Stimulated activated memory B cell treated with anti-CD40 and anti-IgM and Interleukin-4, amounts not matched to agents 10 μg/mL and 1 μg/mL and 100 μg/mL, for 72 hours (primary cell): ENCODE measurements around the gene TICAM2.
A peak's percentile ranks its signal among the peaks of the same experiment; 100 is the strongest.

Source experiments
- ATAC-seq: fragments of 150-1000 bp; cut with Tn5 transposase; 2 replicates; pipeline ENCODE4 v1.10.0; 2021
- H3K27ac Mint-ChIP-seq: one replicate; pipeline ENCODE4 v1.8.0; 2022; ENCODE audit warnings: mild to moderate bottlenecking, mixed read lengths
- H3K27me3 Mint-ChIP-seq: one replicate; pipeline ENCODE4 v1.8.0; 2022; ENCODE audit warnings: mixed read lengths
- H3K36me3 Mint-ChIP-seq: one replicate; pipeline ENCODE4 v1.8.0; 2022; ENCODE audit warnings: mixed read lengths
- H3K4me1 Mint-ChIP-seq: one replicate; pipeline ENCODE4 v1.8.0; 2022; ENCODE audit warnings: mixed read lengths
- H3K4me3 Mint-ChIP-seq: one replicate; pipeline ENCODE4 v1.8.0; 2022; ENCODE audit warnings: mild to moderate bottlenecking, moderate library complexity, mixed read lengths
- H3K9me3 Mint-ChIP-seq: one replicate; pipeline ENCODE4 v1.8.0; 2022; ENCODE audit warnings: mixed read lengths

The TICAM2 gene

DNA sequence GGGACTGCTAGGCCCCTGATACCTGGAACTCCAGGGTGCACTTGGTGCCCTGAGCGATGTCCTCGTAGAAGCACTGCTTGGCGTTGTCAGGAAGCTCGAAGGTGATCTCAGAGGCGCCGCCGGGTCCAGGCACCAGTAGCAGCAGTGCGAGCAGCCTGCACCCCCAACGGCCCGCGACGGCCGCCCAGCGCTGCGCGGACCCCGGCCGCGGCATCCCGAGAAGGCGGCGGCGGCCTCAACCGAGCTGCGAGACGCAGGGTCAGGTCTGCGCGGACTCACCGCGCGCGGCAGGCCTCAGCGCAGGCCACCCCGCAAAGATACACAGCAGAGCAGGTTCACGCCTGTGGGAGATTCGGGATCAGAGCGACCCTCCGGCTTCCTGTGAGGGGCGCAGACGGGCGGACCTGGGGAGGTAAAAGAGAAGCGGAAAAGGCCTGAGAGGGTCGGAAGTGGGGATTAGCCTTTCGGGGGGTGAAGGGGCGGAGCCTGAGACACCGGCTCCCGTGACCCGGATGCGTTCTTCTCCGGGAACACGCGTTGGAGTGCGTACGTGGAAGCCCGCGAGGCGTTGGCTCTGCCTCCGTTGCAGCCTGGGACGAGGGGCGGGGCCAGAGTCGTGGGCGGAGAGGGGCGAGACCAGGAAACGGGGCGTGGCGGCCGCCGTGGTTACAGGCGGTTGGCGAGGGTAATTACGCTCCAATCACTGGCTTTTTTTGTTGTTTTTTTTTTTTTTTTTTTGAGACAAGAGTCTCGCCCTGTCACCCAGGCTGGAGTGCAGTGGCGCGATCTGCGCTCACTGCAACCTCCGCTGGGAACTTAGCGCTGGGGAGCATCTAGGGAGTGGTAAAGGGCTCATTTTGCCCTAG lies 23.5 kb upstream of the TICAM2 start, which contains the start of gene TMED7:
TSS of gene TMED7 (minus strand) at position 458 of the 866 bp plus-strand sequence. CDS start at position 214, 244 bp downstream.
- no peaks in the 10 kb centered on the region for H3K27me3 Mint-ChIP-seq
- ATAC-seq = peak; percentile 98
- peaks cover 5% of the 10 kb centered on the region for H3K4me1 Mint-ChIP-seq
- no peak within 1 kb of the TSS for H3K4me3 Mint-ChIP-seq
- H3K36me3 Mint-ChIP-seq = peaks cover 10% of the 10 kb centered on the region
- H3K27ac Mint-ChIP-seq = no peak within 1 kb of the TSS
- H3K9me3 Mint-ChIP-seq = no peaks in the 10 kb centered on the region

DNA sequence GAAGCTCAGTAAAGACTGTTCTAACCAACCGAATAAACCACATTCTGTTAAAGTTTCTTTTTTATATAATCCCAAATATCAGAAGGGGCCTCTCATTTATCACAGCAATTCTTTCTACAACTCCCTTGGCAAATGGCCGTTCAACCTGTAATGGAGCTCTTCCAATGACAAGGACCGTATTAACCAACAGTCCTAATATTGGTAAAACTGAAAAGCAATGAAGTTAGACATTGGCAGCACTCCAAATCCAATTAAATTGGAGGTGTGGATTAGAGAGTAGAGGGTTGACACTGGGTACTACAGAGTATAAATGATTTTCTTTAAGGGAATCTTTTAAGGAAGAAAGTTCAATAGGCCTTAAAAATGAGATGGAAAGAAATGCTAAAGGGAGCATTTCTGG lies 22.7 kb upstream of the TICAM2 start:
- H3K27ac Mint-ChIP-seq = no peak overlapping the region
- H3K9me3 Mint-ChIP-seq = no peaks in the 10 kb centered on the region
- H3K36me3 Mint-ChIP-seq = peaks cover 13% of the 10 kb centered on the region
- H3K4me3 Mint-ChIP-seq = no peak overlapping the region
- ATAC-seq = no peak
- peaks cover 5% of the 10 kb centered on the region for H3K4me1 Mint-ChIP-seq
- H3K27me3 Mint-ChIP-seq = no peaks in the 10 kb centered on the region

DNA sequence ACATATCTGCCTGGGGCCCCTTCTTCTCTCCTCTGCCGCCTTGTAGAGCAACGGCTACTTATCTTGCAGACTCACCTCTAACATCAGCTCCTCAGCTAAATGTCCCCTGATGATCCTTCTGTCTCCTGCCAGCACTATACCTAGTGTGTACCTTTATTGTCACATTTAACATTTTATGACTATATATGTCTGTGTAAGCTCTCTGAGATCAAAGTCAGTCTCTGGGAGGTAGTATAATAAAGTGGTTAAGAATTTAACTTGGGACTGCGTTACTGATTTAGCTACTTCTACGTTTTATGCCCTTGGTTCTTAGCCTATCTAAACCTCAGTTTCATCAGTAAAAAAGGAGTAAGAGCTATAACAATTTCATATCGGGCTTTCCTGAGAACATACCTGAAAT lies 21.4 kb upstream of the TICAM2 start:
- no peak overlapping the region for H3K27ac Mint-ChIP-seq

GRCh38 chr5:115621365-115621900 lies 19.2 kb upstream of the TICAM2 start:
- H3K27ac Mint-ChIP-seq = no peak overlapping the region

More for the DNA sequence above, 21.4 kb upstream of the TICAM2 start:
- Mint-ChIP-seq H3K27me3 (no peaks in the 10 kb centered on the region), H3K9me3 (no peaks in the 10 kb centered on the region), H3K36me3 (peaks cover 17% of the 10 kb centered on the region), H3K4me3 (no peak overlapping the region), H3K4me1 (peaks cover 5% of the 10 kb centered on the region)
- no peak for ATAC-seq

DNA sequence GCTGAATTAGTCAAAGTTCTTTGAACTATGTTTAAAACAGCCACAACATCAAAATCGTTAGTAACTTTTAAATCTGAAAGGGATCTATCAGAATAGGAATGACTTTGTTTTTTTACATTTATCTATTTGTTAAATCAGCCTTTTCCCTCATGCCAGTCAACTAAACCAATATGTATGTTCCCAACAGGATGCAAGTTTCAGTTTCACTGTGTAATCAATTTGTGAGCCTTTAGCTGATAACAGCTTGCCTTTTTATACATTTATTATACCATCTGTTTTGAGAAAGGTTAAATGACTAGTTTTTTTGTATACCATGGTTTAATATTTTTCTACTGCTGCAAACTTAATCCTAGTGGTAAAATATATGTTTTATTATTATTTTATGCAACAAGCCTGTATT lies 14.6 kb upstream of the TICAM2 start:
- no peak for ATAC-seq
- Mint-ChIP-seq H3K27ac (no peak overlapping the region), H3K4me1 (peaks cover 10% of the 10 kb centered on the region), H3K27me3 (no peaks in the 10 kb centered on the region), H3K9me3 (no peaks in the 10 kb centered on the region), H3K4me3 (no peak overlapping the region), H3K36me3 (peaks cover 30% of the 10 kb centered on the region)

More at GRCh38 chr5:115621365-115621900, 19.2 kb upstream of the TICAM2 start:
- Mint-ChIP-seq H3K36me3 (peaks cover 25% of the 10 kb centered on the region), H3K4me1 (peaks cover 9% of the 10 kb centered on the region), H3K4me3 (no peak overlapping the region), H3K27me3 (no peaks in the 10 kb centered on the region), H3K9me3 (no peaks in the 10 kb centered on the region)
- no peak for ATAC-seq

GRCh38 chr5:115616472-115616871 lies 14.2 kb upstream of the TICAM2 start:
- no peak overlapping the region for H3K27ac Mint-ChIP-seq
- peaks cover 30% of the 10 kb centered on the region for H3K36me3 Mint-ChIP-seq
- no peak for ATAC-seq
- peaks cover 14% of the 10 kb centered on the region for H3K4me1 Mint-ChIP-seq
- no peak overlapping the region for H3K4me3 Mint-ChIP-seq
- H3K9me3 Mint-ChIP-seq = no peaks in the 10 kb centered on the region
- H3K27me3 Mint-ChIP-seq = no peaks in the 10 kb centered on the region

DNA sequence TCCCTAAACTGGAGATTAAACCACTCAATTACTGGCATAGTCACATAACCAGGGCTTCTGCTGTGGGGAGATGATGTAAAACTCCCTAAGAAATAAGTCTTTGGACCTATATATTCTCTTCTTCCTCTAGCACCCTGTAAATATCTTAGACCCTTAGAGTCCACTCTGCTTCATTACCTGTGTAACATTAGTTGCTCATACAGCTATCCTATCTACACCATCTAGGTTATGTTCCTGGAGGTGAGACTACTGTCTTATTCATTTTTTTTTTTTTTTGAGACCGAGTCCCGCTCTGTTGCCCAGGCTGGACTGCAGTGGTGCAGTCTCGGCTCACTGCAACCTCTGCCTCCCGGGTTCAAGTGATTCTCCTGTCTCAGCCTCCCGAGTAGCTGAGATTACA lies 9.6 kb upstream of the TICAM2 start:
- peaks cover 30% of the 10 kb centered on the region for H3K4me1 Mint-ChIP-seq
- no peak overlapping the region for H3K4me3 Mint-ChIP-seq
- no peaks in the 10 kb centered on the region for H3K27me3 Mint-ChIP-seq
- H3K27ac Mint-ChIP-seq = peak overlapping the region; percentile 12
- H3K9me3 Mint-ChIP-seq = no peaks in the 10 kb centered on the region
- H3K36me3 Mint-ChIP-seq = peaks cover 24% of the 10 kb centered on the region
- ATAC-seq = no peak

GRCh38 chr5:115607935-115608334 lies 5.7 kb upstream of the TICAM2 start:
- Mint-ChIP-seq H3K4me1 (peaks cover 60% of the 10 kb centered on the region), H3K27me3 (no peaks in the 10 kb centered on the region), H3K9me3 (no peaks in the 10 kb centered on the region), H3K4me3 (no peak overlapping the region), H3K27ac (peak overlapping the region; percentile 26), H3K36me3 (peaks cover 14% of the 10 kb centered on the region)
- ATAC-seq = no peak

GRCh38 chr5:115605436-115605835 lies 3.2 kb upstream of the TICAM2 start:
- Mint-ChIP-seq H3K4me3 (no peak overlapping the region), H3K9me3 (no peaks in the 10 kb centered on the region), H3K27me3 (no peaks in the 10 kb centered on the region), H3K4me1 (peaks cover 63% of the 10 kb centered on the region), H3K27ac (peak overlapping the region; percentile 68), H3K36me3 (peaks cover 14% of the 10 kb centered on the region)
- ATAC-seq = no peak

DNA sequence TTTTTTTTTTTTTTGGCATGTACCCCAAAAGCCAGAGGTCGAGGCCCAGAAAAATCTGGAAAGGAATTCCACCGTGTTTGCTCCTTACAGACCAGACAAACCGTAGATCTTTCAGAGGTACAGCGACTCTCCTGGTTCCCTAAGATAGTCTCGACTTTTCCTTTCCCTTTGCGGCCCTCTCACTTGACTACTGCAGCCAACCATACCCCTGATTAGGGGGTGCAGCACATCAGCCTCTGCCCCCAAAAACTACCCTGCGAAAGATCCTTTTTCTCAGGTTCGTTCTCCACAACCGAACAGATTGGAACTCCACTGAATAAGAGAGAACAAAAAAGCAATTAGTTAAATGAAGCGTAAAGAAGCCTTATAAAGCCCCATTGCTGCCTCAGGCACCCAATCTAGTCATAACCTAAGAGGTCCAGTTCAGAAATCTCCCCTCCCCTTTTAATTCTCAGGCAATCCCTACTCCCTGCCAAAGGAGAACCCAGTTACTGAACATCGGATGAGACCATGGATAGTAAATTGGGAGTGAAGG lies 379 bp upstream of the TICAM2 start:
- ATAC-seq = peak; percentile 1
- Mint-ChIP-seq H3K4me3 (peak overlapping the region; percentile 79), H3K4me1 (peaks cover 59% of the 10 kb centered on the region), H3K36me3 (peaks cover 6% of the 10 kb centered on the region), H3K27ac (peak overlapping the region; percentile 86), H3K9me3 (no peaks in the 10 kb centered on the region), H3K27me3 (no peaks in the 10 kb centered on the region)

GRCh38 chr5:115600766-115601165 lies 1.5 kb downstream of the TICAM2 start:
- H3K4me1 Mint-ChIP-seq = peaks cover 46% of the 10 kb centered on the region
- H3K9me3 Mint-ChIP-seq = no peaks in the 10 kb centered on the region
- H3K27me3 Mint-ChIP-seq = no peaks in the 10 kb centered on the region
- peaks cover 4% of the 10 kb centered on the region for H3K36me3 Mint-ChIP-seq
- no peak for ATAC-seq
- peak overlapping the region; percentile 86 for H3K27ac Mint-ChIP-seq
- H3K4me3 Mint-ChIP-seq = peak overlapping the region; percentile 51

DNA sequence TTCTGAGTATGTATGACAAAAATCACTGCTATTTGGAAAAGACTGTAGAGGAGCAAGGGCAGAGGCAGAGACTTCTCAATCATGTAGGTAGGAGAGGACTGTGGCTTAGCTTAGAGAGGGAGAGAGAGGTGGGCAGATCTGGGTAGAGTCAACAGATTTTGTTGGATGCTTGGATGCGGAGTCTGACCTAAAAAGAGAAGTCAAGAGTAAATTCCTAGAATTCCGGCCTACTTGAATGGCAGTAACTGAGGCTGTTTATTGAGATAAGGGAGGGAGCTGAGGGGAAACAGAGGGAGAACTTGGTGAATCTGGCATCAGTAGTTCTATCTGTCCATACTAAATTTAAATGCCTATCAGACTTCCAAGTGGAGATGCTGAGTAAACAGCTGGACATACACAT lies 2.4 kb downstream of the TICAM2 start:
- H3K27ac Mint-ChIP-seq = peak overlapping the region; percentile 86
- ATAC-seq = no peak
- no peaks in the 10 kb centered on the region for H3K36me3 Mint-ChIP-seq
- no peaks in the 10 kb centered on the region for H3K27me3 Mint-ChIP-seq
- H3K9me3 Mint-ChIP-seq = no peaks in the 10 kb centered on the region
- H3K4me1 Mint-ChIP-seq = peaks cover 50% of the 10 kb centered on the region
- peak overlapping the region; percentile 44 for H3K4me3 Mint-ChIP-seq

GRCh38 chr5:115599502-115599901 lies 2.8 kb downstream of the TICAM2 start:
- Mint-ChIP-seq H3K4me3 (peak overlapping the region; percentile 44), H3K4me1 (peaks cover 50% of the 10 kb centered on the region), H3K27me3 (no peaks in the 10 kb centered on the region), H3K9me3 (no peaks in the 10 kb centered on the region), H3K27ac (peak overlapping the region; percentile 86), H3K36me3 (no peaks in the 10 kb centered on the region)
- peak; percentile 67 for ATAC-seq

DNA sequence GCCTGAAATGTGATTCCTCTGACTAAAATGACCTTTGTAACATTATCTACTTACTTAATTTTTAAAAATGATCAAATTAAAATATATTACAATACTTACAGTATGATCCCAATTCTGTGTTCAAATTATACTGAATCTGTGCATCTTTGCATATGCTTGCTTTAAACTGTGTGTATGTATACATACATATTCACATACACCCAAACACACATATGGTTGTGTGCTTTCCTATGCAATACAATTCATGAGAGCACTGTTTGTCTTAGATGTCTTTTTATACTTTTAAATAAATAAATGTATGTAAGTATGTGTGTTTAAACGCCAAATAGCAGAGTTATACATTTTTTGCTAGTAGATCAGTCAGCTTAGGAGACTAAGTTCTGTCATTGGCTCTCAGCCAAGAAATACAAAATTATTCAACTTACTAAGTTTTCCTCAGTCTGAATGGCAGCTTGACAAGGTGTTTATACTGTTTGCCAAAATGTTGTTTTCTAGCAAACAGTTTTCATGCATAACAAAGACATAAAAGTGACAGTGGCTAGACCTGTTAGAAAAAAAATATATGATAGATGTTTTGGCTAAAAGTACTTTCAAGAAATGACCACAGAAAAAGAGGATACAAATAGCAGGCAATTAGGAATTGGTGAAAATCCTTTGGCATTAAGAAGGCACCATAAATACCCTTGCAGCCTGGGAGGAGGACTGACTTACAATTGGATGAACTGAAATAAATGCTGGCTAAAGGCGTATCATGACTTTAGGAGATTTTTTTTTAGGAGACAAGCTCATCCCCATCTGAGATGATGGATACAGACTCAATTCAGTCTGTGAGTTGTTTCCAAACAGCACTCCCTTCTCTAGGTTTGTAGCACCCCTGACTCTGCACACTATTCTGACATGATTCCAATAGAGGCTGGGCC lies 7.9 kb downstream of the TICAM2 start:
- H3K4me3 Mint-ChIP-seq = no peak overlapping the region
- no peaks in the 10 kb centered on the region for H3K27me3 Mint-ChIP-seq

DNA sequence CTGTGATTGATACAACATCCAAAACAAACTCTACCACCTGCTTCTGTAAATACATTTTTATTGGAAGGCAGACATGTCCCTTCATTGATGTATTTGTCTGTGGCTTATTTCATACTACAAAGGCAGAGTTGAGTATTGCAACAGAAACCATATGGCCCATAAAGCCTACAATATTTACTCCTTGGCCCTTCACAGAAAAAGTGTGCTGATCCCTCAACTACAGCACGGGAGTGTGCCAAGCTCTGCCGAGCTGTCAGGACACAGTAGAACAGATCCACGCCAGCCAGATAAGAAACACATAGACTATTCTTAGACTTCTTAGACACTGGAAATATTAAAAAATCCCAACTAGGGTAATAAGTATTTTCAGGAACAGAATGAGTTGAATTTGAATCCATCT lies 13.2 kb downstream of the TICAM2 start:
- H3K36me3 Mint-ChIP-seq = peaks cover 16% of the 10 kb centered on the region
- H3K9me3 Mint-ChIP-seq = no peaks in the 10 kb centered on the region
- no peak overlapping the region for H3K4me3 Mint-ChIP-seq
- H3K27ac Mint-ChIP-seq = no peak overlapping the region
- peaks cover 12% of the 10 kb centered on the region for H3K4me1 Mint-ChIP-seq
- H3K27me3 Mint-ChIP-seq = no peaks in the 10 kb centered on the region
- ATAC-seq = no peak

More for the DNA sequence above, 7.9 kb downstream of the TICAM2 start:
- Mint-ChIP-seq H3K27ac (no peak overlapping the region), H3K36me3 (peaks cover 10% of the 10 kb centered on the region), H3K4me1 (peaks cover 18% of the 10 kb centered on the region), H3K9me3 (no peaks in the 10 kb centered on the region)
- no peak for ATAC-seq
